SK-N-SH (cell line): ENCODE data around the gene SLAMF9.

Experiments
- RAD21 ChIP-seq: IDR thresholded peaks from 2 replicates; pipeline ENCODE4 v1.6.1; 2012; ENCODE audit warnings: mild to moderate bottlenecking, low read length
- SIN3A ChIP-seq: IDR thresholded peaks from 2 replicates; pipeline ENCODE4 v1.6.1; 2012; ENCODE audit warnings: low read depth, mild to moderate bottlenecking, low read length, moderate library complexity, borderline replicate concordance
- TAF1 ChIP-seq: IDR thresholded peaks from 2 replicates; pipeline ENCODE4 v1.6.1; 2012; ENCODE audit warnings: low read depth, mild to moderate bottlenecking, low read length, moderate library complexity, borderline replicate concordance
- YY1 ChIP-seq: IDR thresholded peaks from 2 replicates; pipeline ENCODE4 v1.4.0; 2012; ENCODE audit warnings: low read depth, mild to moderate bottlenecking
- TF ChIP-seq, protein P1 (sequence below): IDR thresholded peaks from 2 replicates; pipeline ENCODE4 v1.6.1; 2012; ENCODE audit warnings: mild to moderate bottlenecking, low read depth, low read length, moderate library complexity
- TF ChIP-seq, protein P2 (sequence below): fragments of 200-600 bp; sonication (generic); IDR thresholded peaks from 2 replicates; pipeline ENCODE4 v1.6.1; 2017; ENCODE audit warnings: antibody characterized with exemption, mild to moderate bottlenecking, moderate library complexity

DNA sequence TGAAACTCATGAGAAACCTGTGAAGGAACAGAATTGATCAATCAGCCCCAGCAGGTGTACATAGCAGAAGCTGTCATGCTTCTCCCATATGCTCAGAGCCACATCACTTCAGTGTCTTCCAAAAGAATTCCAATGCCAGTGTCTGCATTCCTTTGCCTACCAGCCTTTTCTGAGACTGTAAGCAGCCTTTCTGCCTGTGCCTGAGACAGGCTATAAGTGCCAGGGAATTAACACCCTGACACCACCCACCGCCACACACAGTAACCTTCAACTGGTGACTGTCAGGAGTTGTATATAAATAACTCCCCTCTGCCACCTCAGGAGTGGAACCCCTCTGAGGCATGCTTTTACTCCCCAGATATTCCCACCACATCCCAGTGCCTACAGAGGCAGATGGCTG is 38.1 kb upstream of the SLAMF9 start:
- TF ChIP-seq RAD21 (no peak), SIN3A (no peak), YY1 (no peak), TAF1 (no peak)
- TF ChIP-seq, protein P1, sequence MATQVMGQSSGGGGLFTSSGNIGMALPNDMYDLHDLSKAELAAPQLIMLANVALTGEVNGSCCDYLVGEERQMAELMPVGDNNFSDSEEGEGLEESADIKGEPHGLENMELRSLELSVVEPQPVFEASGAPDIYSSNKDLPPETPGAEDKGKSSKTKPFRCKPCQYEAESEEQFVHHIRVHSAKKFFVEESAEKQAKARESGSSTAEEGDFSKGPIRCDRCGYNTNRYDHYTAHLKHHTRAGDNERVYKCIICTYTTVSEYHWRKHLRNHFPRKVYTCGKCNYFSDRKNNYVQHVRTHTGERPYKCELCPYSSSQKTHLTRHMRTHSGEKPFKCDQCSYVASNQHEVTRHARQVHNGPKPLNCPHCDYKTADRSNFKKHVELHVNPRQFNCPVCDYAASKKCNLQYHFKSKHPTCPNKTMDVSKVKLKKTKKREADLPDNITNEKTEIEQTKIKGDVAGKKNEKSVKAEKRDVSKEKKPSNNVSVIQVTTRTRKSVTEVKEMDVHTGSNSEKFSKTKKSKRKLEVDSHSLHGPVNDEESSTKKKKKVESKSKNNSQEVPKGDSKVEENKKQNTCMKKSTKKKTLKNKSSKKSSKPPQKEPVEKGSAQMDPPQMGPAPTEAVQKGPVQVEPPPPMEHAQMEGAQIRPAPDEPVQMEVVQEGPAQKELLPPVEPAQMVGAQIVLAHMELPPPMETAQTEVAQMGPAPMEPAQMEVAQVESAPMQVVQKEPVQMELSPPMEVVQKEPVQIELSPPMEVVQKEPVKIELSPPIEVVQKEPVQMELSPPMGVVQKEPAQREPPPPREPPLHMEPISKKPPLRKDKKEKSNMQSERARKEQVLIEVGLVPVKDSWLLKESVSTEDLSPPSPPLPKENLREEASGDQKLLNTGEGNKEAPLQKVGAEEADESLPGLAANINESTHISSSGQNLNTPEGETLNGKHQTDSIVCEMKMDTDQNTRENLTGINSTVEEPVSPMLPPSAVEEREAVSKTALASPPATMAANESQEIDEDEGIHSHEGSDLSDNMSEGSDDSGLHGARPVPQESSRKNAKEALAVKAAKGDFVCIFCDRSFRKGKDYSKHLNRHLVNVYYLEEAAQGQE, result no peak
- TF ChIP-seq, protein P2, sequence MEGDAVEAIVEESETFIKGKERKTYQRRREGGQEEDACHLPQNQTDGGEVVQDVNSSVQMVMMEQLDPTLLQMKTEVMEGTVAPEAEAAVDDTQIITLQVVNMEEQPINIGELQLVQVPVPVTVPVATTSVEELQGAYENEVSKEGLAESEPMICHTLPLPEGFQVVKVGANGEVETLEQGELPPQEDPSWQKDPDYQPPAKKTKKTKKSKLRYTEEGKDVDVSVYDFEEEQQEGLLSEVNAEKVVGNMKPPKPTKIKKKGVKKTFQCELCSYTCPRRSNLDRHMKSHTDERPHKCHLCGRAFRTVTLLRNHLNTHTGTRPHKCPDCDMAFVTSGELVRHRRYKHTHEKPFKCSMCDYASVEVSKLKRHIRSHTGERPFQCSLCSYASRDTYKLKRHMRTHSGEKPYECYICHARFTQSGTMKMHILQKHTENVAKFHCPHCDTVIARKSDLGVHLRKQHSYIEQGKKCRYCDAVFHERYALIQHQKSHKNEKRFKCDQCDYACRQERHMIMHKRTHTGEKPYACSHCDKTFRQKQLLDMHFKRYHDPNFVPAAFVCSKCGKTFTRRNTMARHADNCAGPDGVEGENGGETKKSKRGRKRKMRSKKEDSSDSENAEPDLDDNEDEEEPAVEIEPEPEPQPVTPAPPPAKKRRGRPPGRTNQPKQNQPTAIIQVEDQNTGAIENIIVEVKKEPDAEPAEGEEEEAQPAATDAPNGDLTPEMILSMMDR, result no peak
